Left lung (tissue), 10 donors: Measurements from ENCODE around the gene PEMT. TPM values are rescaled to one million over a fixed set of nuclear protein-coding genes. Genes with fewer than 3 reads are reported as not detected.
"Not testable (repeated sequence)": the region's sequence is repeated elsewhere in the genome, so short reads cannot be mapped to it uniquely, and the experiment has no call there.

Experiments used
- ATAC-seq: fragments of 200-7000 bp; cut with Tn5 transposase; one replicate; pipeline ENCODE4 v1.9.1; 2020; ENCODE audit warnings: moderate library complexity
- DNase-seq, 4 donors: peaks; one replicate each; pipeline ENCODE4 v3.0.0-alpha.2; 2013 to 2020
- H3K27ac ChIP-seq, 2 donors: fragments of 200-600 bp; sonication (generic) in 1 of 2; one replicate each; pipeline versions ENCODE4 v1.5.0 to v1.8.0; 2020 to 2021
- H3K27me3 ChIP-seq, 2 donors: fragments of 200-600 bp; sonication (generic) in 1 of 2; one replicate each; pipeline versions ENCODE4 v1.5.0 to v1.8.0; 2020 to 2021
- H3K36me3 ChIP-seq, 2 donors: fragments of 200-600 bp; sonication (generic) in 1 of 2; one replicate each; pipeline versions ENCODE4 v1.5.0 to v1.8.0; 2020 to 2021
- H3K4me1 ChIP-seq, 2 donors: fragments of 200-600 bp; one replicate each; pipeline ENCODE4 v1.8.0; 2021
- H3K4me3 ChIP-seq, 2 donors: fragments of 200-600 bp; sonication (generic) in 1 of 2; one replicate each; pipeline versions ENCODE4 v1.5.0 to v1.8.0; 2020 to 2021; ENCODE audit warnings: mild to moderate bottlenecking in 1 of 2
- H3K9me3 ChIP-seq, 2 donors: fragments of 200-600 bp; sonication (generic) in 1 of 2; one replicate each; pipeline versions ENCODE4 v1.5.0 to v1.8.0; 2020 to 2021
- CTCF ChIP-seq, 2 donors: fragments of 200-600 bp; sonication (generic) in 1 of 2; IDR thresholded peaks; one replicate each; pipeline versions ENCODE4 v1.5.0 to v1.8.0; 2021; ENCODE audit warnings: antibody characterized with exemption in 2 of 2
- intact Hi-C, 2 donors: fragments of 100-400 bp; cut with DNase I; formaldehyde crosslinking; loops; one replicate each; pipeline versions ENCODE4 v1.11.2 to v1.14.2; 2022
- polyA plus RNA-seq, 6 donors: library from polyadenylated mRNA; unstranded; fragments of 120-200 nt; gene quantifications; one replicate each; pipeline ENCODE4 v1.2.1, GENCODE V29; 2013; ENCODE audit not compliant: insufficient read length in 6 of 6
- total RNA-seq, 2 donors: library from RNA; stranded (reverse); fragmentation: NEBNext Ultra II Directional; extraction: Animal tissue kit (Norgen Biotek cat#: 25700); gene quantifications; one replicate each; pipeline ENCODE4 v1.2.1, GENCODE V29; 2021
- donor health status: DM: no; HTN: yes; CAD: no.
- donor health status: DM: no; HTN: no; CAD: no.

The PEMT gene
- total and polyA plus RNA-seq, 8 donors = 22.3 to 38.7 (median 28.3) TPM

- Histone ChIP-seq H3K36me3 (peaks cover 0 to 52% of the 10 kb centered on the region in 2 donors), H3K4me3 (no peak overlapping the region), H3K27me3 (peaks cover 0 to 15% of the 10 kb centered on the region in 2 donors), H3K4me1 (peaks cover 10 to 26% of the 10 kb centered on the region in 2 donors), H3K9me3 (no peaks in the 10 kb centered on the region), H3K27ac (no peak overlapping the region)
- intact Hi-C loops = loop anchor here in 1 of 2 donors (10.0 kb wide), 1 partner anchor 136 kb away; no protein-coding TSS in a partner anchor
- TF ChIP-seq CTCF (IDR thresholded peaks at IDR 0.05) = no peak
- DNase-seq (no peak), ATAC-seq (no peak)
Measured at GRCh38 chr17:17491031-17491471, 100.5 kb downstream of the PEMT start.

GRCh38 chr17:17487998-17488397, 103.5 kb downstream of the PEMT start:
- Histone ChIP-seq H3K27me3 (no peaks in the 10 kb centered on the region), H3K4me1 (peaks cover 0 to 9% of the 10 kb centered on the region in 2 donors), H3K36me3 (peaks cover 0 to 58% of the 10 kb centered on the region in 2 donors), H3K27ac (no peak overlapping the region), H3K4me3 (no peak overlapping the region), H3K9me3 (no peaks in the 10 kb centered on the region)
- DNase-seq (no peak), ATAC-seq (no peak)
- no peak for TF ChIP-seq CTCF (IDR thresholded peaks at IDR 0.05)
- intact Hi-C loops = no loop called here

GRCh38 chr17:17486416-17486815, 105.1 kb downstream of the PEMT start:
- ATAC-seq, H3K9me3 ChIP-seq, intact Hi-C loops, DNase-seq, H3K4me3 ChIP-seq, H3K27ac ChIP-seq, H3K27me3 ChIP-seq: not testable (repeated sequence)
- H3K4me1 ChIP-seq = peaks cover 0 to 18% of the 10 kb centered on the region in 2 donors
- peaks cover 0 to 43% of the 10 kb centered on the region in 2 donors for H3K36me3 ChIP-seq

- Histone ChIP-seq H3K4me3 (no peak overlapping the region), H3K4me1 (peaks cover 0 to 27% of the 10 kb centered on the region in 2 donors), H3K36me3 (peaks cover 0 to 37% of the 10 kb centered on the region in 2 donors), H3K27me3 (no peaks in the 10 kb centered on the region), H3K9me3 (no peaks in the 10 kb centered on the region), H3K27ac (no peak overlapping the region)
- no peak for DNase-seq
- intact Hi-C loops = no loop called here
- ATAC-seq = no peak
- TF ChIP-seq CTCF (IDR thresholded peaks at IDR 0.05) = no peak
Measured at GRCh38 chr17:17485420-17485819, 106.1 kb downstream of the PEMT start.

- ATAC-seq = no peak
- intact Hi-C loops = no loop called here
- TF ChIP-seq CTCF (IDR thresholded peaks at IDR 0.05) = no peak
- Histone ChIP-seq H3K27me3 (no peaks in the 10 kb centered on the region), H3K4me3 (no peak overlapping the region), H3K27ac (no peak overlapping the region), H3K9me3 (no peaks in the 10 kb centered on the region), H3K36me3 (peaks cover 0 to 37% of the 10 kb centered on the region in 2 donors), H3K4me1 (peaks cover 0 to 33% of the 10 kb centered on the region in 2 donors)
- no peak for DNase-seq
Measured at GRCh38 chr17:17484451-17484899, 107.0 kb downstream of the PEMT start.

GRCh38 chr17:17481860-17482259, 109.6 kb downstream of the PEMT start:
- ATAC-seq (no peak), DNase-seq (no peak)
- no peaks in the 10 kb centered on the region for H3K9me3 ChIP-seq
- no peaks in the 10 kb centered on the region for H3K27me3 ChIP-seq
- H3K27ac ChIP-seq = no peak overlapping the region
- no peak overlapping the region for H3K4me3 ChIP-seq
- peaks cover 9 to 55% of the 10 kb centered on the region in 2 donors for H3K4me1 ChIP-seq
- peaks cover 0 to 14% of the 10 kb centered on the region in 2 donors for H3K36me3 ChIP-seq
- intact Hi-C loops = no loop called here
- TF ChIP-seq CTCF (IDR thresholded peaks at IDR 0.05) = no peak
